ENCODE data around the gene PELI3.

PELI3 gene

DNA sequence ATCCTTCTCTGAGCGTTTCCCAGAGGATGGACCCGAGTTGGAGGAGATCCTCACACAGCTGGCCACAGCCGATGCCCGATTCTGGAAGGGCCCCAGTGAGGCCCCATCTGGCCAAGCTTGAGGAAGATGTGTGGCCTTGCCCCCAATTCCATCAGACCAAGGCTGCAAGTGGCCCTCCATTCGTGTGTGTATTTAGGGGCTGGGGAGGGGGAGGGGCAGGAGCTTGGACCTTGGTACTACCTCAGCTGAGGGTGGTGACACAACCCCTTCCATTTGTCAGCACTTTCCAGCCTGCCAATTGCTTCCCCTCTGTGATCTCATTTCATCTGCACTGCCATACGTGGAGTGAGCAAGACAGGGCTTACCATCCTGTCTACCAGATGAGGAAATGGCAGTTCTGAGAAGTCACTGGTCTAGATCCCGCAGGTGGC is 42.4 kb downstream of the PELI3 start:
- no peak for DNase-seq

- peak; percentile 73 for DNase-seq
Observed at GRCh38 chr11:66510271-66510989, 43.7 kb downstream of the PELI3 start, which contains the start of gene BBS1. Gene BBS1 (plus strand): TSS chr11:66510635. CDS start chr11:66510660, 25 bp downstream.

- DNase-seq, result no peak
Observed at GRCh38 chr11:66510990-66511339, 44.3 kb downstream of the PELI3 start.

DNA sequence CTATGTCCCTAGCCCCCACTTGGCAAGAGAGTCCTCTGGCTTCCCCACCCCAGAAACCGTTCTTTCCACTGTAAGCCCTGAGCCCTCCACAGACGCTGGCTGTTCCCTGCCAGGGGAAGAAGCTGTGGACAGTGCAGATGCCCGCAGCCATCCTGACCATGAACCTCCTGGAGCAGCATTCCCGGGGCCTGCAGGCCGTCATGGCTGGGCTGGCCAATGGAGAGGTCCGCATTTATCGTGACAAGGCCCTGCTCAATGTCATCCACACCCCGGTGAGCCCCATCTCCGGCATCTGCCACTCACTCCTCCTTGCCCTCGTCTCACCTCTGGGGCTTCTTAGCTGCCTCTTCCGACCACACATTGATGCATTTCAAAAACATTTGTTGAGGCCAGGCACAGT is 56.9 kb downstream of the PELI3 start:
- DNase-seq, result no peak

DNA sequence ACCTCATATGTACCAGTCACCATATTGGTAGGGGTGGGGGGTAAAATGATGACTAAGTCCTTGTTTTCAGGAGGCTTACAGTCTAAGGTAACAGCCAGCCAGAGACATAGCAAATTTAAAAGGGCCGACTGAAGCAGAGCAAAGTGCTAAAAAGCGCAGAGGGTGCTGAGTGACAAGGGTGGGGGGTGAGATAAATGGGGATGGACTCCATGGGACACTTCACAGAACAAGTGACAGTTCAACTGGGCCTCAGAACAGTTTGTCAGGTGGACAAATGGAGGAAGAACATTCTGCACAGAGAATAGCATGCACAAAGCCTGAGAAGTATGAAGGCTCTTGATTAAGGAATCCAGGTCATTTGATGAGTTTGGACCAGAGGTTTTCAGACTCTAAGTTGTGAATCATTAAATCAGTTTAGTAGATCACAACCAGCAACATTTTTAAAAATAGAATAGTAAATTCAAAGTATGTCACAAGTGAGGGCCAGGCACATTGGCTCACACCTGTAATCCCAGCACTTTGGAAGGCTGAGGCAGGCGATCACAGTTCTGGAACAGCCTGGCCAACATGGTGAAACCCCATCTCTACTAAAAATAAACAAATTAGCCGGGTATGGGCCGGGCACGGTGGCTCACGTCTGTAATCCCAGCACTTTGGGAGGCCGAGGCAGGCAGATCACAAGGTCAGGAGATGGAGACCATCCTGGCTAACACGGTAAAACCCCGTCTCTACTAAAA is 57.8 kb downstream of the PELI3 start:
- DNase-seq, result no peak
